Endodermal cell (in vitro differentiated cells): ENCODE measurements around the gene DGKA. TPM values are rescaled to one million over a fixed set of nuclear protein-coding genes. Genes with fewer than 3 reads are reported as not detected.
"Not testable (repeated sequence)": the region's sequence is repeated elsewhere in the genome, so short reads cannot be mapped to it uniquely, and the experiment has no call there.

ENCODE experiments used
- DNase-seq: peaks from one replicate; pipeline ENCODE4 v3.0.0-alpha.2; 2017
- H3K27ac ChIP-seq: 2 replicates; pipeline ENCODE4 v1.5.1; 2013; ENCODE audit warnings: mild to moderate bottlenecking, low read depth, low read length, moderate library complexity
- H3K27me3 ChIP-seq: 2 replicates; pipeline ENCODE4 v1.6.1; 2013; ENCODE audit warnings: mild to moderate bottlenecking, low read length, moderate library complexity; ENCODE audit not compliant: insufficient read depth, control insufficient read depth, poor library complexity, severe bottlenecking
- H3K36me3 ChIP-seq: 2 replicates; pipeline ENCODE4 v1.7.0; 2013; ENCODE audit warnings: mild to moderate bottlenecking, low read length, moderate library complexity; ENCODE audit not compliant: control insufficient read depth, insufficient read depth
- H3K4me1 ChIP-seq: one replicate; pipeline ENCODE4 v1.7.0; 2013; ENCODE audit warnings: low read length; ENCODE audit not compliant: control insufficient read depth, insufficient read depth
- H3K4me3 ChIP-seq: 2 replicates; pipeline ENCODE4 v1.5.1; 2013; ENCODE audit warnings: mild to moderate bottlenecking, low read length, moderate library complexity
- H3K9ac ChIP-seq: 2 replicates; pipeline ENCODE4 v1.6.1; 2013; ENCODE audit warnings: mild to moderate bottlenecking, low read length, moderate library complexity; ENCODE audit not compliant: poor library complexity, severe bottlenecking; ENCODE audit errors: extremely low read depth
- H3K9me3 ChIP-seq: 2 replicates; pipeline ENCODE4 v1.6.1; 2013; ENCODE audit warnings: mild to moderate bottlenecking, low read length, moderate library complexity; ENCODE audit not compliant: control insufficient read depth
- H3K27ac Mint-ChIP-seq: 2 replicates; pipeline ENCODE4 v1.8.0; 2020; ENCODE audit warnings: mixed read lengths
- H3K27me3 Mint-ChIP-seq: 2 replicates; pipeline ENCODE4 v1.8.0; 2021; ENCODE audit warnings: mild to moderate bottlenecking, mixed read lengths; ENCODE audit not compliant: insufficient read depth
- H3K36me3 Mint-ChIP-seq: 2 replicates; pipeline ENCODE4 v1.8.0; 2020; ENCODE audit warnings: low read depth, mixed read lengths
- H3K4me1 Mint-ChIP-seq: 2 replicates; pipeline ENCODE4 v1.8.0; 2020; ENCODE audit warnings: mixed read lengths
- H3K4me3 Mint-ChIP-seq: 2 replicates; pipeline ENCODE4 v1.8.0; 2020; ENCODE audit warnings: mild to moderate bottlenecking, moderate library complexity, mixed read lengths
- H3K9me3 Mint-ChIP-seq: 2 replicates; pipeline ENCODE4 v1.8.0; 2020; ENCODE audit warnings: mild to moderate bottlenecking, mixed read lengths
- WGBS, 2 experiments: methylation state at CpG; one replicate each; pipeline versions ENCODE4 v1.1.5 to v1.1.7; 2013; ENCODE audit warnings: missing lambda C conversion rate in 2 of 2, mixed read lengths in 1 of 2; ENCODE audit not compliant: insufficient coverage in 1 of 2, insufficient read length in 1 of 2; 5-methylcytosine and 5-hydroxymethylcytosine counted together
- total RNA-seq, 2 donors: library from RNA; stranded (reverse); fragmentation: NEBNext Ultra II Directional in 1 of 2; extraction: Animal tissue kit (Norgen Biotek cat#: 25700) in 1 of 2; gene quantifications; 2 replicates in 1 of 2; 3 replicates in 1 of 2; pipeline ENCODE4 v1.2.1, GENCODE V29; 2021
- TF ChIP-seq, protein P1 (sequence below): fragments of 200-600 bp; sonication (generic); conservative IDR thresholded peaks from 2 replicates; pipeline ENCODE4 v1.5.0; 2021; ENCODE audit warnings: antibody characterized with exemption, mild to moderate bottlenecking

Gene DGKA
- total RNA-seq, 2 donors from 2014 or later, result 10.2 to 11.1 TPM

DNA sequence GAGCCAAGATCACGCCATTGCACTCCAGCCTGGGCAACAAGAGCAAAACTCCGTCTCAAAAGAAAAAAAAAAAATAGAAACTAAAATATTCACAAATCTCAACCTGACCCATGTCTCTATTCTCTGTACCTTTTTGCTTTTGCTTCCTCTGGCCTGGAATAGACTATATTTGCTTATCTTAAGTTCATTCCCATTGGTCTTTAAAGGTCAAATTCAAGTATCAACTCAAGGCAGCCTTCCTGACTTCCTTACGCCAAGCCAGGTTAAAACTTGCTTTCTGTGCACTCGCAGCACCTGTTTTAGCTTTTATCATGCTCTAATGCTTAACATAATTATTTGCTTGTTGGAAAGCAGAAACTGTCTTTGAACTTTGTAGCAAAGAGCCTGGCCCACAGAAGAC, 18.1 kb upstream of the DGKA start:
- no peak overlapping the region for H3K4me3 ChIP-seq
- H3K4me1 ChIP-seq, result peaks cover 5% of the 10 kb centered on the region
- Mint-ChIP-seq H3K27me3 (no peaks in the 10 kb centered on the region), H3K4me3 (no peak overlapping the region), H3K36me3 (peaks cover 59% of the 10 kb centered on the region), H3K27ac (no peak overlapping the region), H3K9me3 (no peaks in the 10 kb centered on the region), H3K4me1 (peaks cover 33% of the 10 kb centered on the region)
- H3K9ac ChIP-seq, result no peak overlapping the region
- no peak overlapping the region for H3K27ac ChIP-seq
- no peaks in the 10 kb centered on the region for H3K9me3 ChIP-seq
- no peaks in the 10 kb centered on the region for H3K27me3 ChIP-seq
- H3K36me3 ChIP-seq, result peaks cover 44% of the 10 kb centered on the region
- TF ChIP-seq, protein P1, sequence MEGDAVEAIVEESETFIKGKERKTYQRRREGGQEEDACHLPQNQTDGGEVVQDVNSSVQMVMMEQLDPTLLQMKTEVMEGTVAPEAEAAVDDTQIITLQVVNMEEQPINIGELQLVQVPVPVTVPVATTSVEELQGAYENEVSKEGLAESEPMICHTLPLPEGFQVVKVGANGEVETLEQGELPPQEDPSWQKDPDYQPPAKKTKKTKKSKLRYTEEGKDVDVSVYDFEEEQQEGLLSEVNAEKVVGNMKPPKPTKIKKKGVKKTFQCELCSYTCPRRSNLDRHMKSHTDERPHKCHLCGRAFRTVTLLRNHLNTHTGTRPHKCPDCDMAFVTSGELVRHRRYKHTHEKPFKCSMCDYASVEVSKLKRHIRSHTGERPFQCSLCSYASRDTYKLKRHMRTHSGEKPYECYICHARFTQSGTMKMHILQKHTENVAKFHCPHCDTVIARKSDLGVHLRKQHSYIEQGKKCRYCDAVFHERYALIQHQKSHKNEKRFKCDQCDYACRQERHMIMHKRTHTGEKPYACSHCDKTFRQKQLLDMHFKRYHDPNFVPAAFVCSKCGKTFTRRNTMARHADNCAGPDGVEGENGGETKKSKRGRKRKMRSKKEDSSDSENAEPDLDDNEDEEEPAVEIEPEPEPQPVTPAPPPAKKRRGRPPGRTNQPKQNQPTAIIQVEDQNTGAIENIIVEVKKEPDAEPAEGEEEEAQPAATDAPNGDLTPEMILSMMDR, result no peak
- no peak for DNase-seq
- WGBS, 2 experiments, result 97 to 100% methylated on average over 2 to 4 of the region's 4 CpGs

DNA sequence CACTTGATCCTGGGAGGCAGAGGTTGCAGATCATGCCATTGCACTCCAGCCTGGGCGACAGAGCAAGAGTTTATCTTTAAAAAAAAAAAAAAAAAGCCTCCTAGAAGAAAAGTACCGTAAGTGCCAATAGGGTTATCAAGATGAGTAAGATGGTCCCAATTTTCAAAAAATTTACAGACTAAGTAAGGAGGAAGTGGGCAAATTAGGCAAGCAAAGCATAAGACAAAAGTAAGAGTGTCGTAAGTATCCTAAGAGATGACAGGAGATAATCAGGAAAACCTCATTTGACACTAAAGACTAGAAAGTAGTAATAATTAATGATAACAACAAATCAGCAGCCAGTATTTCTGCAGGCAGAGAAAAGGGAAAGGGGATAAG, 15.5 kb upstream of the DGKA start:
- peaks cover 5% of the 10 kb centered on the region for H3K4me1 ChIP-seq
- H3K27ac Mint-ChIP-seq, result no peak overlapping the region
- no peak overlapping the region for H3K4me3 Mint-ChIP-seq
- no peaks in the 10 kb centered on the region for H3K27me3 Mint-ChIP-seq
- no peaks in the 10 kb centered on the region for H3K27me3 ChIP-seq
- peaks cover 61% of the 10 kb centered on the region for H3K36me3 ChIP-seq
- H3K9me3 ChIP-seq, result no peaks in the 10 kb centered on the region
- H3K9me3 Mint-ChIP-seq, result no peaks in the 10 kb centered on the region
- DNase-seq, result no peak
- WGBS, 2 experiments, result 96 to 100% methylated on average over 2 to 3 of the region's 3 CpGs
- no peak overlapping the region for H3K9ac ChIP-seq
- peaks cover 63% of the 10 kb centered on the region for H3K36me3 Mint-ChIP-seq
- H3K4me1 Mint-ChIP-seq, result peaks cover 20% of the 10 kb centered on the region
- H3K27ac ChIP-seq, result no peak overlapping the region
- no peak overlapping the region for H3K4me3 ChIP-seq
- TF ChIP-seq, protein P1, result no peak

DNA sequence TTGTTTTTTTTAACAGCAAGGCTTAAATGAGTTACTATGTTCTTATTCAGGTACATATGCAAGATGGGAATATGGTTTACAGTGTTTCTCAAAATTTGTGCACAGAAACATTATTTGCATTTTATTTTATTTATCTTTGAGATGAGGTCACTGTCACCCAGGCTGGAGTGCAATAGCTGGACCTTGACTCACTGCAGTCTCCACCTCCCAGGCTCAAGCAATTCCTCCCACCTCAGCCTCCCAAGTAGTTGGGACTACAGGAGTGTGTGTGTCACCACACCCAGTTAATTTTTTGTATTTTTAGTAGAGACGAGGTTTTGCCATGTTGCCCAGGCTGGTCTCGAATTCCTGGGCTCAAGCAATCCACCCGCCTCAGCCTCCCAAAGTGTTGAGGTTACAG, 11.9 kb upstream of the DGKA start:
- H3K4me1 ChIP-seq, H3K4me3 Mint-ChIP-seq, H3K4me1 Mint-ChIP-seq, H3K27ac Mint-ChIP-seq, H3K4me3 ChIP-seq, DNase-seq, H3K27me3 ChIP-seq, H3K9ac ChIP-seq, H3K27ac ChIP-seq, H3K9me3 ChIP-seq, H3K9me3 Mint-ChIP-seq, H3K27me3 Mint-ChIP-seq: not testable (repeated sequence)
- peaks cover 67% of the 10 kb centered on the region for H3K36me3 ChIP-seq
- H3K36me3 Mint-ChIP-seq, result peaks cover 57% of the 10 kb centered on the region
- WGBS, 2 experiments, result 80 to 97% methylated on average over 1 to 3 of the region's 3 CpGs

DNA sequence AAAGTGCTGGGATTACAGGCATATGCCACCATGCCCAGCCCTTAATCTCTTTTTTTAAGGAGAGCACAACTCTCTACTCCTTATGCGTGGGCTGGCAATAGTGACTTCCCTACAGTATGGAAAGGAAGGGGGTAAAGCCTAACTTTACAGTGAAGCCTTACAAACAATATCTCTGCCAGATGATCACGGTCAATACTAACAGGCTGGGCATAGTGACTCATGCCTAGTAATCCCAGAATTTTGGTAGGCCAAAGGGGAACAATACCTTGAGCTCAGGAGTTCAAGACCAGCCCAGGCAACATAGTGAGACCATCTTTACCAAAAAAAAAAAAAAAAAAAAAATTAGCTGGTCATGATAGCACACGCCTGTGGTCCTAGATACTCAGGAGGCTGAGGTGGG, 8.8 kb upstream of the DGKA start:
- H3K27ac Mint-ChIP-seq, result no peak overlapping the region
- H3K27me3 Mint-ChIP-seq, result no peaks in the 10 kb centered on the region
- Histone ChIP-seq H3K4me3 (no peak overlapping the region), H3K27ac (no peak overlapping the region), H3K27me3 (no peaks in the 10 kb centered on the region), H3K9ac (no peak overlapping the region), H3K36me3 (peaks cover 61% of the 10 kb centered on the region), H3K9me3 (no peaks in the 10 kb centered on the region), H3K4me1 (peaks cover 4% of the 10 kb centered on the region)
- H3K4me3 Mint-ChIP-seq, result no peak overlapping the region
- no peak for DNase-seq
- TF ChIP-seq, protein P1, result no peak
- 97 to 100% methylated on average over 2 to 3 of the region's 3 CpGs for WGBS, 2 experiments
- H3K9me3 Mint-ChIP-seq, result no peaks in the 10 kb centered on the region
- peaks cover 15% of the 10 kb centered on the region for H3K4me1 Mint-ChIP-seq
- peaks cover 48% of the 10 kb centered on the region for H3K36me3 Mint-ChIP-seq

DNA sequence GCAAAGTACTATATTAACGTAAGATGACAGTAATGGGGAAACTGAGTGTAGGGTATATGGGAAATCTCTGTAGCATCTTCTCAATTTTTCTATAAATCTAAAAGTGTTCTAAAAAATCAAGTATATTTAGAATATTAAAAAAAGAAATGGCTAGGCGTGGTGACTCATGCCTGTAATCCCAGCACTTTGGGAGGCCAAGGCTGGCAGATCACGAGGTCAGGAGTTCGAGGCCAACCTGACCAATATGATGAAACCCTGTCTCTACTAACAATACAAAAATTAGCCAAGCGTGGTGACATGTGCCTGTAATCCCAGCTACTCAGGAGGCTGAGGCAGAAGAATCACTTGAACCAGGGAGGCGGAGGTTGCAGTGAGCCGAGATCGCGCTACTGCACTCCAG, 7.3 kb upstream of the DGKA start:
- H3K4me3 Mint-ChIP-seq, H3K27ac ChIP-seq, DNase-seq, H3K27ac Mint-ChIP-seq, H3K4me1 ChIP-seq, H3K4me3 ChIP-seq, H3K9me3 ChIP-seq, H3K9ac ChIP-seq, H3K27me3 Mint-ChIP-seq, H3K9me3 Mint-ChIP-seq, H3K27me3 ChIP-seq: not testable (repeated sequence)
- Mint-ChIP-seq H3K4me1 (peaks cover 15% of the 10 kb centered on the region), H3K36me3 (peaks cover 40% of the 10 kb centered on the region)
- WGBS, 2 experiments, result 84 to 96% methylated on average over 6 to 8 of the region's 9 CpGs
- peaks cover 61% of the 10 kb centered on the region for H3K36me3 ChIP-seq
